Naive thymus-derived CD8-positive, alpha-beta T cell (primary cell): Measurements from ENCODE around the gene RPRD1A. TPM values are rescaled to one million over a fixed set of nuclear protein-coding genes. Genes with fewer than 3 reads are reported as not detected.

Experiments used
- ATAC-seq, 2 donors: fragments of 150-1000 bp; cut with Tn5 transposase in 1 of 2; sonication (Bioruptor Pico), chemical (Tn5 transposase) in 1 of 2; 1 replicate in 1 of 2; 2 replicates in 1 of 2; pipeline ENCODE4 v1.10.0; 2021; ENCODE audit warnings: mild to moderate bottlenecking in 2 of 2, moderate library complexity in 2 of 2
- POLR2A ChIA-PET: fragments of 350-600 bp; sonication (Branson Sonifier 250); formaldehyde crosslinking; loops from one replicate; lab custom pipeline; 2021; ENCODE audit warnings: antibody characterized with exemption; lab: Charles Lee
- DNase-seq, 10 donors: peaks; one replicate each; pipeline versions ENCODE4 v3.0.0 to v3.0.0-alpha.2; 2020 to 2022
- H3K27ac Mint-ChIP-seq, 10 donors: one replicate each; pipeline ENCODE4 v1.8.0; 2020 to 2022; ENCODE audit warnings: mild to moderate bottlenecking in 10 of 10, mixed read lengths in 10 of 10, moderate library complexity in 4 of 10, inconsistent platforms in 1 of 10
- H3K27me3 Mint-ChIP-seq, 5 donors: one replicate each; pipeline ENCODE4 v1.8.0; 2021 to 2022; ENCODE audit warnings: mixed read lengths in 5 of 5
- H3K36me3 Mint-ChIP-seq, 3 donors: one replicate each; pipeline ENCODE4 v1.8.0; 2020 to 2022; ENCODE audit warnings: mixed read lengths in 3 of 3, mild to moderate bottlenecking in 2 of 3, inconsistent platforms in 1 of 3
- H3K4me1 Mint-ChIP-seq, 4 donors: one replicate each; pipeline ENCODE4 v1.8.0; 2021 to 2022; ENCODE audit warnings: mixed read lengths in 4 of 4
- H3K4me3 Mint-ChIP-seq, 10 donors: one replicate each; pipeline ENCODE4 v1.8.0; 2020 to 2022; ENCODE audit warnings: mild to moderate bottlenecking in 10 of 10, mixed read lengths in 10 of 10, moderate library complexity in 6 of 10, inconsistent platforms in 1 of 10
- H3K9me3 Mint-ChIP-seq, 9 donors: one replicate each; pipeline ENCODE4 v1.8.0; 2020 to 2022; ENCODE audit warnings: mixed read lengths in 9 of 9, mild to moderate bottlenecking in 3 of 9, inconsistent platforms in 1 of 9, moderate library complexity in 1 of 9
- polyA plus RNA-seq, 3 donors: library from polyadenylated mRNA; unstranded; fragments of 300-500 nt; fragmentation: Illumina TruSeq; gene quantifications; one replicate each; pipeline ENCODE4 v1.2.3, GENCODE V29; 2021
- total RNA-seq, 8 experiments: library from RNA in 2 of 8; stranded (reverse) in 2 of 8; gene quantifications; one replicate each; pipeline ENCODE4 v1.2.3 and lab custom pipeline; 2021 to 2026

The RPRD1A gene
- total and polyA plus RNA-seq, 5 experiments from 2014 or later = 6.7 to 51.3 (median 12.0) TPM

- H3K36me3 Mint-ChIP-seq = peaks cover 0 to 5% (median 0%) of the 10 kb centered on the region in 3 donors
- DNase-seq (no peak), ATAC-seq (no peak)
- H3K4me1 Mint-ChIP-seq = no peaks in the 10 kb centered on the region
- H3K4me3 Mint-ChIP-seq = no peak overlapping the region
- peaks cover 13 to 45% (median 27%) of the 10 kb centered on the region in 5 donors for H3K27me3 Mint-ChIP-seq
- peaks cover 0 to 11% (median 3%) of the 10 kb centered on the region in 9 donors for H3K9me3 Mint-ChIP-seq
- H3K27ac Mint-ChIP-seq = no peak overlapping the region
- POLR2A ChIA-PET = no interaction called here
Measured at GRCh38 chr18:35956226-35956625, 111.1 kb downstream of the RPRD1A start.

DNA sequence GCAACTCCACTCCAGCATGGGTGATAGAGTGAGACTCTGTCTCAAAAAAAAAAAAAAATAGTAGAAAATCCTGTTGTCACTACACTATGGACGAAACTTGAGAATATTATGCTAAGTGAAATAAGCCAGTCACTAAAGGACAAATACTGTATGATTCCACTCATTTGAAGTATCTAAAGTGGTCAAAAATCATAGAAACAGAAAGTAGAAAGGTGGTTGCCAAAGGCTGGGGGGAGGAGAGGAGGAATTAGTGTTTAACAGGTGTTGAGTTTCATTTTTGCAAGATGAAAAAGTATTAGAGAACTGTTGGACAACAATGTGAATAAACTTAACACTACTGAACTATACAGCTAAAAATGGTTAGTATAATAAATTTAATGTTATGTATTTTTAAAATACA, 113.7 kb downstream of the RPRD1A start:
- peaks cover 0 to 4% (median 0%) of the 10 kb centered on the region in 9 donors for H3K9me3 Mint-ChIP-seq
- H3K4me3 Mint-ChIP-seq = no peak overlapping the region
- ATAC-seq (no peak), DNase-seq (no peak)
- peak overlapping the region in 1 of 10 donors; percentile 36 for H3K27ac Mint-ChIP-seq
- peaks cover 15 to 52% (median 36%) of the 10 kb centered on the region in 5 donors for H3K27me3 Mint-ChIP-seq
- peaks cover 3 to 13% (median 10%) of the 10 kb centered on the region in 4 donors for H3K4me1 Mint-ChIP-seq
- H3K36me3 Mint-ChIP-seq = no peaks in the 10 kb centered on the region
- POLR2A ChIA-PET = no interaction called here

GRCh38 chr18:35950628-35950982, 116.8 kb downstream of the RPRD1A start:
- POLR2A ChIA-PET = no interaction called here
- Mint-ChIP-seq H3K4me1 (peaks cover 3 to 13% (median 10%) of the 10 kb centered on the region in 4 donors), H3K9me3 (no peaks in the 10 kb centered on the region), H3K36me3 (peaks cover 0 to 2% (median 0%) of the 10 kb centered on the region in 3 donors), H3K27ac (peak overlapping the region in 1 of 10 donors; percentile 63), H3K27me3 (peaks cover 9 to 30% (median 18%) of the 10 kb centered on the region in 5 donors), H3K4me3 (peak overlapping the region; percentile 83 to 93 (median 90))
- ATAC-seq (no peak), DNase-seq (no peak)

GRCh38 chr18:35949903-35950627, 117.3 kb downstream of the RPRD1A start:
- H3K9me3 Mint-ChIP-seq = no peaks in the 10 kb centered on the region
- ATAC-seq (peak; percentile 77 to 89), DNase-seq (peak; percentile 31 to 76 (median 54))
- peaks cover 0 to 2% (median 0%) of the 10 kb centered on the region in 3 donors for H3K36me3 Mint-ChIP-seq
- POLR2A ChIA-PET = no interaction called here
- H3K27ac Mint-ChIP-seq = peak overlapping the region in 3 of 10 donors; percentile 29 to 69 (median 63)
- H3K4me1 Mint-ChIP-seq = peaks cover 3 to 13% (median 10%) of the 10 kb centered on the region in 4 donors
- H3K27me3 Mint-ChIP-seq = peaks cover 9 to 28% (median 18%) of the 10 kb centered on the region in 5 donors
- peak overlapping the region; percentile 83 to 93 (median 90) for H3K4me3 Mint-ChIP-seq

GRCh38 chr18:35949090-35949489, 118.3 kb downstream of the RPRD1A start:
- ATAC-seq (no peak), DNase-seq (no peak)
- peak overlapping the region in 8 of 10 donors; percentile 66 to 93 (median 82) for H3K4me3 Mint-ChIP-seq
- H3K36me3 Mint-ChIP-seq = peaks cover 0 to 2% (median 0%) of the 10 kb centered on the region in 3 donors
- peaks cover 3 to 13% (median 10%) of the 10 kb centered on the region in 4 donors for H3K4me1 Mint-ChIP-seq
- no peak overlapping the region for H3K27ac Mint-ChIP-seq
- POLR2A ChIA-PET = interaction anchor here (0.5 kb wide), 1 partner anchor 8 kb away, joined by 7 read pairs; no protein-coding TSS in a partner anchor
- H3K9me3 Mint-ChIP-seq = no peaks in the 10 kb centered on the region
- H3K27me3 Mint-ChIP-seq = peaks cover 9 to 26% (median 18%) of the 10 kb centered on the region in 5 donors

DNA sequence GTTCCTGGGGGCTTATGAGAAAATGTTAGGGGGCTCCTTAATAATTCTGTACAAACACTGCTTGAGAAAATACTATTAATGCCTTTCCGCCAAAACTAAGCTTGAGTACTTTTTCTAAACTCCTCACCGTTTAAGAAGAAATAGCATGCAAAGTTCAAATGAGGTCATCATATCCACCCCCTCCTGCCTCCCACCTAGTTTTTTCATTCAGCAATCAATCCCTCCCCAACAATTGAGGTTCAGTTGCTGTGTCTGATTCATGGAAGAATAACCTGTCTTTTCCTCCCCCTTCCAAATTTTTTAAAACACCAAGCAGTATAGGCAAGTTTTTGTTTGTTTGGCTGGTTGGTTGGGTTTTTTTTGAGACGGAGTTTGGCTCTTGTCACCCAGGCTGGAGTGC, 119.3 kb downstream of the RPRD1A start:
- H3K9me3 Mint-ChIP-seq = no peaks in the 10 kb centered on the region
- POLR2A ChIA-PET = no interaction called here

DNA sequence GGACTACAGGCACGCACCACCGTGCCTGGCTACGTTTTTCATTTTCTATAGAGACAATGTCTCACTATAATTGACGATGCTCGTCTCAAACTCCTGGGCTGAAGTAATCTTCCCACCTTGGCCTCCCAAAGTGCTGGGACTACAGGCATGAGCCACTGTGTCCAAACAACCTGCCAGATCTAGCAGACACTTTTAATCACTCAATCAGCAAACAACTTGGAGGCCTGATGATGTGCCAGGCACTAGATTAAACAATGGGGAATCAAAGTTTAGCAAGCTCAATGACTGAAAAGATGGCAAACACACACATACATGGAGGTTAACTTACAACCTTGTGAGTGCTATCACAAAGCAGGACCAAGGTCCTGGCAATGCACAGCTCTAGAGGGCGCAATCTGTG, 124.7 kb downstream of the RPRD1A start:
- POLR2A ChIA-PET = no interaction called here
- DNase-seq = no peak
- Mint-ChIP-seq H3K36me3 (peaks cover 0 to 2% (median 0%) of the 10 kb centered on the region in 3 donors), H3K27me3 (peaks cover 1 to 15% (median 7%) of the 10 kb centered on the region in 5 donors), H3K4me3 (no peak overlapping the region), H3K27ac (no peak overlapping the region), H3K9me3 (no peaks in the 10 kb centered on the region), H3K4me1 (no peaks in the 10 kb centered on the region)
- ATAC-seq = no peak

More for the DNA sequence above, 119.3 kb downstream of the RPRD1A start:
- Mint-ChIP-seq H3K27ac (no peak overlapping the region), H3K4me3 (no peak overlapping the region), H3K36me3 (peaks cover 0 to 2% (median 0%) of the 10 kb centered on the region in 3 donors), H3K4me1 (peaks cover 3 to 13% (median 10%) of the 10 kb centered on the region in 4 donors), H3K27me3 (peaks cover 7 to 20% (median 18%) of the 10 kb centered on the region in 5 donors)
- no peak for DNase-seq
- no peak for ATAC-seq

GRCh38 chr18:35942133-35942532, 125.2 kb downstream of the RPRD1A start:
- H3K36me3 Mint-ChIP-seq = peaks cover 0 to 2% (median 0%) of the 10 kb centered on the region in 3 donors
- POLR2A ChIA-PET = no interaction called here
- H3K27ac Mint-ChIP-seq = no peak overlapping the region
- peaks cover 0 to under 1% (median 0%) of the 10 kb centered on the region in 9 donors for H3K9me3 Mint-ChIP-seq
- peaks cover 1 to 16% (median 8%) of the 10 kb centered on the region in 5 donors for H3K27me3 Mint-ChIP-seq
- no peak overlapping the region for H3K4me3 Mint-ChIP-seq
- no peak for DNase-seq
- ATAC-seq = no peak
- H3K4me1 Mint-ChIP-seq = no peaks in the 10 kb centered on the region

GRCh38 chr18:35941299-35941698, 126.1 kb downstream of the RPRD1A start:
- no peaks in the 10 kb centered on the region for H3K4me1 Mint-ChIP-seq
- POLR2A ChIA-PET = no interaction called here
- DNase-seq = no peak
- peaks cover 1 to 18% (median 9%) of the 10 kb centered on the region in 5 donors for H3K27me3 Mint-ChIP-seq
- peaks cover 0 to 3% (median 0%) of the 10 kb centered on the region in 9 donors for H3K9me3 Mint-ChIP-seq
- H3K36me3 Mint-ChIP-seq = no peaks in the 10 kb centered on the region
- no peak overlapping the region for H3K27ac Mint-ChIP-seq
- H3K4me3 Mint-ChIP-seq = no peak overlapping the region
- ATAC-seq = no peak

Other genes starting within 250 kb of the RPRD1A start
- 10 to 100 TPM; 22.4 to 22.9 TPM for gene SLC39A6, start 61.8 kb upstream of the RPRD1A start, total RNA-seq
- gene SLC39A6, start 61.8 kb upstream of the RPRD1A start, polyA plus RNA-seq = 10 to 100 TPM; 22.2 to 25.3 (median 23.0) TPM
- 100 to 1,000 TPM; 165 to 172 TPM for gene ELP2, start 62.3 kb upstream of the RPRD1A start, total RNA-seq
- 10 to 100 TPM; 65.4 to 84.0 (median 68.2) TPM for gene ELP2, start 62.3 kb upstream of the RPRD1A start, polyA plus RNA-seq
- under 1 TPM; 0.08 to 0.16 TPM for gene MOCOS, start 119.9 kb upstream of the RPRD1A start, total RNA-seq
- not detected for gene MOCOS, start 119.9 kb upstream of the RPRD1A start, polyA plus RNA-seq
- not detected for gene FHOD3, start 230.2 kb upstream of the RPRD1A start, total RNA-seq
- not detected for gene FHOD3, start 230.2 kb upstream of the RPRD1A start, polyA plus RNA-seq